Amygdala (tissue), 56 donors: ENCODE measurements around the gene RAD51B.
A peak's percentile ranks its signal among the peaks of the same experiment; 100 is the strongest.
"Not testable (repeated sequence)": the region's sequence is repeated elsewhere in the genome, so short reads cannot be mapped to it uniquely, and the experiment has no call there.

Source experiments
- DNase-seq, 56 donors: peaks; one replicate each; lab custom pipeline; 2025; lab: John Stamatoyannopoulos, UW

The RAD51B gene

GRCh38 chr14:68279777-68280233 lies 460.2 kb downstream of the RAD51B start:
- no peak for DNase-seq

DNA sequence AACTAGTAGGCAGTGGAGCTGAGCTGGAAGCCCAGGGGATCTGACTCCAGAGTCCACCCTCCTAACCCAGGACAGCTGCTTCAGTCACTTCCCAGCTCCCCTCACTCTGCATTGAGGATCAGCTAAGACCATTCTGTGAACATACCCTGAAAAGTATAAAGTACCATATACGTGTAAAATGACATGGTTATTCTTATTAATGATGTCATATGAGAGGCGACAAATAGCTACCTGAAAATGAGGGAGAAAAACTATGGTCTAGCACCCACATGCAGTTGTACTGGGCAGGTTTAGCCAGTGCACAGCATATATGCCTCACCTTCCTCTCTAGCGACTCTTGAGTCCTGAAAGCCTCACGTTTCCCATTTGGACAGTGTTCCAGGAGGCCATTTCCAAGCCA lies 461.9 kb downstream of the RAD51B start:
- DNase-seq: no peak

DNA sequence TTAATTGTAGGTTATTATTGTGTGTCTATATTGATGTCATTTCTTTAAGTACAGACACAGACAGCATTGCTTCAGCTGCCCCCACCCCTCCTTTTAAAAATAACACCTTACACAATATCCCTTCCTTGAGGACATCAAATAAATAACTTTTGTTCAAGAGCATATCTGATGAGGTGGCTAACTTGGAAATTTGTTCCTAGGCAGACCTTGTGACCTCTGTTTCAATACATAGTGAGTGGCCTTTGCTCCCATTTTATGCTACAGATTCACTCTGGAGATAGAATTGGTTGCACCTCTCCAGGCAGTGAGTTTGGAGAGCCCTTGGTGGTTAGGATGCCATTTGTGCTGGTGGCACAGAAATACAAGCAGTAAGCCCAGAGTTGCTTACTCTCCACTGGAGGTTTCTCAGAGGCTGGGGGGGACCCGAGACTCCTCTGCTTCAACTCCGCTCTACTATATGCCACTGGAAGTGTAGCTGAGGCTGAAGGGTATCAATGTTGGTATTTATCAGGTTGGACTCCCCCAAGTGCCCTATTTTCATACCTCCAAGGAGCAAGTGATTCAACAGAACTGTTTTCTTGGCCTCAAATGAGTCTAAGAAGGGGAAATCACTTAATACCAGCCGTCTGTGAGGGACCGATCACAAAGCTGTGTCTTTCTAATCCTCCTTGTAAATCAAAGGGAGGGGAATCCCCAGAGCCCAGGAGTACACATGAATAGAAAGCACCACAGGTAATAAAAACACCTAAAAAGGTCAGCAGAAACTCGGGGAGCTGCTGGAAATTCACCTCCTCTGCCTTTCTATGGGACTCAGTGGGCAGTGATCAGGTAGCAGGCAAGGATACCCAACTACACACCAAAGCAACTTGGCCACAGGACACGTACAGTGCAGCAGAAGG lies 463.1 kb downstream of the RAD51B start:
- no peak for DNase-seq

DNA sequence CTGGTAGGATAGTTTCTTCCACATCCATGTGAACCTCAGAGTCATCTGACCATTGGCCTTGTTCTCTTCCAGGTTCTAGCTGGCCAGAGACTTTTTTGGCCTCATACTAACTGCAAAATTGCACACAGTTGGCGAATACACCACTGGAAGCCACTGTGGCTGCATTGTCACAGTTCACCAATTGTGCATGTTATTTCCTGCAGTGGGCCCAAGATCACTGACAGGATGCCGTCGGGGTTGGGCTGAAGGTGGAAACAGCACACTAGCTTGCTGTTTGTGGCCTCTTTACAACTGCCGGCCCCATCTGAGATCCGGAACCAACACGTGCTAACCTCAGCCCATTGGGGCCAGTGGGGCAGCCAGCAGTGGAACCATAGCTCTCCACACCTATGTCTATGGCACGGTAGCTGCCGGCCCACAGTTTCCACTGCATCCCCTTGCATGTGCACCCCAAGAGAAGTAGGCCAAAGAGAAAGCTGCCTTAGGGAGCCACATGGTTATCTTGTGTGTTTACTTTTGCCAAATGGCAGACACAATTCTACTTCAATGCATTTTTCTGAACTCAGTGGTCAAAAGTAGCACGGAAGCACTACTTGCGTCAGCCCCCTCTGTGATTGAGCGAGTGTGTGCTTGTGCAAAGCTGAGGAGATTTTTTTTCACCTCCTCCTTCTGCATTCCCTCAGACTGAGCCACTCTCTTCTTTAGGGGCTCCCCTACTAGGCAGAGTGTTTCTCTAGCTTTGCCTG lies 464.0 kb downstream of the RAD51B start:
- no peak for DNase-seq

DNA sequence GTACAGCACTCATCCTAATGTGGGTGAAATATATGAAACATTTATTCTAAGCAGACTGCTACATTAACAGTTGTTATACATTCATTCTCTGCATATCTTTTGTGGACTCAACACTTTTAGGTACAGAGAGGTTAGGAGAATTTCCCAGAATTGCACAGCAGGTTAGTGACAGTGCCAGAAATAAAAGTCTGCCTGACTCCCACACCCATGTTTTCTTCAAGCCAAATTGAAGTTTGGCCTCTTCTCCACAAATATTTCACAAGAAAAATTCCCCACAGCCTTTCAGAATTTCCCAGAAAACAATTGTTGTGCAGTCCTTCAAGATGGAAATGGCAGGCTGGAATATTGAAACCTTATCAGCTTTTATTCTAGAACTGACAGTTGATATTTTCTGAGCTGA lies 464.8 kb downstream of the RAD51B start:
- DNase-seq: no peak

DNA sequence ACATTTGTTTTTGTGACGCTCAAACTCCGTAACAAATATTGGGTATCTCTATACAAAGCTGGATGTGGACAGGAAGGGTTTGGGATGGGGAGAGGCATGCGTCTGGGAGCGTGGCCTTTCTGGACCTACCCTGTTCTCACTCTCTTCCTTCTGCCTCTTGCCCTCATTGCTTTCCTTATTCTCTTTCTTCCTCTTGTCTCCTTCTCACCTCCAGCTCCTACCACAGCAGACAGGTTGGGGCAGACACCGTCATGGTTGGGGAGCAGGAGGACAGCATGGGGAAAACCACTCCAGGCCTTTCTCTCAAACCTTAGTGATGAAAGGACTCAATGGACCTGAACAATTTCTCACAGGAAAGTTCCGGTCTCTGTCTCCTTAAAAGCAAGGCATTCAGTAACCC lies 465.3 kb downstream of the RAD51B start:
- DNase-seq: no peak

- DNase-seq: no peak
Observed at GRCh38 chr14:68285421-68286179, 466.0 kb downstream of the RAD51B start.

GRCh38 chr14:68286667-68287066 lies 467.1 kb downstream of the RAD51B start:
- no peak for DNase-seq

- not testable (repeated sequence) for DNase-seq
Observed at GRCh38 chr14:68289452-68289851, 469.9 kb downstream of the RAD51B start.

GRCh38 chr14:68291820-68292219 lies 472.2 kb downstream of the RAD51B start:
- no peak for DNase-seq

DNA sequence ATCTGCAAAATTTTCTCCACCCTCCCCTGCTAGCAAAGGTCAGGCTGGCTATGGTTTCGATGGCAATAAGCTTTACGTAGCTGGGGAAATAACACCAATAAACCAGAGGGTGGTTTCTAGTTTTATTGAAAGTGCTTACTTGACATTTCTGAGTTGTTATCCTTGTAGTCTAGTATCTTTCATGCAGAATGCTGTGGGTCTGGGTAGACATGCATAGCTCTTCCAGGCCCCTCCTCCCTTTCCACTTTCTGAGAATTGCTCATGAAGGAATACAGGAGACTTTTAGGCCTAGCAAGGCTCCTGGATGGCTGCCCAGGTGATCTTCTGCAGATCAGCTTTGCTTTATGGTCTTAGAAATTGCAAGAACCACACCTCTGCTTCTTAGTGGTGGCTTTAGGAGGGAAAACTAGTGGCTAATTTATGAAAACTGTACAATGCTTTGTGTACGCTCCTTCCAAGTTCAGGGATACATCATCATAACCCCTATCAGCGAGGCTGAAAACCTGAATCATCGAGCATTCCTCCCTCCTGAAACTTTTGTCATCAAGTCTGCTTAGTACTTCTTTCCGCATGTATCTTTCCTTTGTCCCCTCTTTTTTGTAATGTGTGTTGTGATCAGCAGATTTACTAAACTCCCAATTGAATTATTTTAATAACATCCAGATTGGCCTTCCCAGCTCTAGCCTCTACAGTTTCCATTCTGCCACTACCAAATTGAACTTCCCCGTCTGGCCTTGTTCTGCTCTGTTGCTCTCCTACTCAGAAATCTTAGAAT lies 473.0 kb downstream of the RAD51B start:
- no peak for DNase-seq

DNA sequence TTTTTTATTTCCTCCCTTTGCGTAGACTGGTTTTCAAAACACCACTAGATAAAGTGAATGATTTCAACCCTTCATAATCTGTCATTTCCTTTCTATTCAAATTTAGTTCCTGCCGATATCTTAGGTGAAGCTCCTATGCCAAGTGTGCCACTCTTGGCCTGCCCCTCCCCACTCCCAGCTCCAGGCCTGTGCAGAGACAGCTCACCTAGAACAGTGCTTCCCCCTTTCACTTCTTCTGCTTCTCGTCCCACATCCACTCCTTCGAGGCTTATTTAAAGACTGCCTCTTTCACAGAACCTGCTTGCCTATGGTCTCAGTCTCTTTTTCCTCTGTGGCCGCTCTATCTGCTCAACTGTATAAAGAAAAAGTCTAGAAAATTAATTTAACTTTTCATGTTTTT lies 473.8 kb downstream of the RAD51B start:
- peak in 1 of 56 donors; percentile 20 for DNase-seq

DNA sequence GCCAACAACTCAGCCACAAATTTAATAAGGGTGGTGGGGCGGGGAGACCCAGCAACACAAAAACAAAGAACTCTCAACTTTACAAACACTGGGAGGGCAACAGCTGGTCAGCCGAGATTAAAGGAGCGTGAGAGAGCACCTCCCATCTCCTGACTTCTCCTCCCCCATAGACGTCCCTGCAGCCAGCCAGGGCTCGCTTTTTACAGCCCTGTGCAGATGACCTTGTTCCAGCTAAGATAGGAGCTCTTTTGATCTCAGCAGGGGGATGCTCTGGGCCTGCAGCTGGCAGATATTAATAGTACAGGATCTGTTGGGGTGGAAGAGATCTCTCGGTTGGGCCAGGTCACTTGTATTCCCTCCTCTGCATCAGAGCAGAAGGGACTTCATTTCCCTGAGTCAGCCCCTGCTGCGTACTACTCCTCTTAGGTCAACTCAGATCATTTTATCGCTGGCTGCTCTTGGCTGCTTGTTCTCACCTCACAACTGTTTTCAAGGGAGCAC lies 475.8 kb downstream of the RAD51B start:
- no peak for DNase-seq

DNA sequence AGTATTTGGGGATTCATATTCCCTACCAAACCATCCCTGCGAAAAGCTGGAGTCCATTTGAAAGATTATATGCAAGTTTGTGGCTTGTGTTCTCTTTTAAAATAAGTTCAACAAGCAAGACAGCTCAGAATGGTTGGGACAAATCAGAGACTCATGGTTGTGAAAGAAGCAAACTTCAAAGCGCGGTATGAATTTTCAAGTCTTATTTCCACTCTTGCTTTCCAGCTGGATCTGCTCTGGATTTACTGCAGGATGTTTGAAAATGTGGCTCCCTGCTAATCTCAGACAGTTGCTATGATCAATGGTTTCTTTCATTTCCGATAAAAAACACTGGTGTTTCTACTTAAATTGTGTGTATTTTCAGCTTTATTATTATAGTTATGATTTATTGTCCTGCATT lies 477.5 kb downstream of the RAD51B start:
- no peak for DNase-seq

GRCh38 chr14:68297876-68298468 lies 478.4 kb downstream of the RAD51B start:
- DNase-seq: no peak

GRCh38 chr14:68300608-68301007 lies 481.0 kb downstream of the RAD51B start:
- DNase-seq: no peak

DNA sequence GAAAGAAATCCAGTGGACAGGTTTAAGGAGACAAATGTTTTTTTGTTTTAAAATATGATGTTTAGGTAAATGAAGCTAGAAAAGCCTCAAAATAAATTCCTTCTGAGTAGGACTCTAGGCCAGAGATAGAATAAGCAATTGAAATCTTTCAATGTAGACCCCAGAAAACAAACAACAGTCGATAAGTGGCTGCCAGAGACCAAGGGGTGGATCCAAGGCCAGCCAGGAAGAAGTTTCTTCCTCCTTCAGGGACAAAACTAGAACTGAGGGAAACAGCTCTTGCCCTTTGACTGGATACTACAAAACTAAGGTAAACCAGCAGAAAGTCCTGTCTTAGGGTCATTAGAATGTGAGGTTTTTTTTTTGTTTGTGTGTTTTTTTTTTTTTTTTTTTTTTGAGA lies 481.6 kb downstream of the RAD51B start:
- DNase-seq: no peak

DNA sequence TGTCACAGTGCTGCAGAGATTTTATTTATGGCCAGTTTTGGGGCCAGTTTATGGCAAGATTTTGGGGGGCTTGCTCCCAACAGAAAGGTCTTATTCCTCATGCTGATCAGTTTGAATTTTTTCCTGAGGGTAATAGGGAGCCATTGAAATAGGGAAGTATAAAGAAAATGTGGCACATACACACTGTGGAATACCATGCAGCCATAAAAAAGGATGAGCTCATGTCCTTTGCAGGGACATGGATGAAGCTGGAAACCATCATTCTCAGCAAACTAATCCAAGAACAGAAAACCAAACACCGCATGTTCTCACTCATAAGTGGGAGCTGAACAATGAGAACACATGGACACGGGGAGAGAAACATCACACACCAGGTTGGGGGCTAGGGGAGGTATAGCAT lies 483.4 kb downstream of the RAD51B start:
- not testable (repeated sequence) for DNase-seq

DNA sequence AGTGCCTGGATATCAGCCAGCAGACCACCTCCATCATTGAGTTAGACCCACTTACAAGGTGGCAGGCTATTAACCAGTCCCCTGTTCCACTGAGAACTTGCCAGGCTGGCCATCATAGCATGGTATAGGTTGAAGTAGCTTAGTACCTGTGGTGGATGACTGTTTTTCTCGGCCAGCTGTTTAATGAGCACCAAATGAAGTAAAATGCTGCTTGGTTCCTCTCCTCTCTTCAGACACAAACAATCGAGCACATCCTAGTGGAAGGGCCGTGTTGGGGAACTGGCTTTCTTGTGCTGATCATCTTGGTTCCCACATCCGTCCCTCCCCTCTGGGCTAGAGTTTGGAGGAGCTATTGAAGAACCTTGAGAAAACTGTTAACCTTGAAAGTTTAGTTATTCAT lies 486.2 kb downstream of the RAD51B start:
- DNase-seq: peak in 1 of 56 donors; percentile 18
